IMR-90 (cell line): ENCODE data around the gene RDH16. TPM values are rescaled to one million over a fixed set of nuclear protein-coding genes. Genes with fewer than 3 reads are reported as not detected.

Experiments used
- ATAC-seq: fragments of 200-7000 bp; cut with Tn5 transposase; 2 replicates; pipeline ENCODE4 v1.9.1; 2020; ENCODE audit warnings: low read depth, mild to moderate bottlenecking, moderate library complexity
- BruUV-seq: library from RNA; stranded (reverse); fragments of 400-500 nt; replicated peaks from 2 replicates; lab custom pipeline; 2021; lab: Mats Ljungman, UMichigan
- CTCF ChIA-PET: fragments of 300-600 bp; formaldehyde crosslinking; extraction: SDS; loops from one replicate; lab custom pipeline; 2021; ENCODE audit warnings: antibody characterized with exemption; lab: Yijun Ruan, JAX
- POLR2A ChIA-PET: fragments of 300-600 bp; sonication (Branson Sonifier 250); formaldehyde crosslinking; loops from one replicate; lab custom pipeline; 2022; ENCODE audit warnings: antibody characterized with exemption; ENCODE audit not compliant: unreplicated experiment; lab: Charles Lee
- DNase-seq: peaks from one replicate; pipeline ENCODE4 v3.0.0; 2013
- H2AFZ ChIP-seq: replicated peaks from 2 replicates; pipeline ENCODE3; 2013; ENCODE audit warnings: low read length, mild to moderate bottlenecking; ENCODE audit not compliant: poor library complexity
- H2AK5ac ChIP-seq: 2 replicates; pipeline ENCODE4 v1.6.1; 2013; ENCODE audit warnings: low read depth, low read length, inconsistent platforms
- H2AK9ac ChIP-seq: replicated peaks from 2 replicates; pipeline ENCODE3; 2013; ENCODE audit warnings: mild to moderate bottlenecking, low read depth, low read length, moderate library complexity; ENCODE audit not compliant: poor library complexity
- H2BK120ac ChIP-seq: 2 replicates; pipeline ENCODE4 v1.6.1; 2013; ENCODE audit warnings: low read depth, low read length, inconsistent platforms
- H2BK15ac ChIP-seq: 3 replicates; pipeline ENCODE4 v1.6.1; 2013; ENCODE audit warnings: low read depth, low read length, inconsistent platforms
- H2BK20ac ChIP-seq: 2 replicates; pipeline ENCODE4 v1.6.1; 2013; ENCODE audit warnings: low read depth, mild to moderate bottlenecking, inconsistent platforms, low read length, moderate library complexity
- H2BK5ac ChIP-seq: 2 replicates; pipeline ENCODE4 v1.6.1; 2013; ENCODE audit warnings: mild to moderate bottlenecking, low read depth, low read length, inconsistent platforms; ENCODE audit not compliant: poor library complexity, severe bottlenecking
- H3K14ac ChIP-seq: replicated peaks from 2 replicates; pipeline ENCODE4 v1.6.1; 2013; ENCODE audit warnings: low read depth, low read length, inconsistent platforms
- H3K18ac ChIP-seq: 2 replicates; pipeline ENCODE4 v1.6.1; 2013; ENCODE audit warnings: low read depth, low read length, control low read depth
- H3K23ac ChIP-seq: 2 replicates; pipeline ENCODE4 v1.6.1; 2013; ENCODE audit warnings: low read depth, low read length, inconsistent platforms
- H3K27ac ChIP-seq: 2 replicates; pipeline ENCODE4 v1.5.1; 2013; ENCODE audit warnings: mild to moderate bottlenecking, control low read depth, low read length; ENCODE audit not compliant: insufficient read depth
- H3K27me3 ChIP-seq: 2 replicates; pipeline ENCODE4 v1.6.1; 2013; ENCODE audit warnings: low read length; ENCODE audit not compliant: control insufficient read depth, insufficient read depth
- H3K36me3 ChIP-seq: 2 replicates; pipeline ENCODE4 v1.6.1; 2013; ENCODE audit warnings: low read length, mixed read lengths; ENCODE audit not compliant: control insufficient read depth, insufficient read depth
- H3K4ac ChIP-seq: 2 replicates; pipeline ENCODE4 v1.6.1; 2013; ENCODE audit warnings: low read depth, low read length, inconsistent platforms
- H3K4me1 ChIP-seq: 2 replicates; pipeline ENCODE4 v1.6.1; 2013; ENCODE audit warnings: low read length, mixed read lengths; ENCODE audit not compliant: control insufficient read depth, insufficient read depth
- H3K4me2 ChIP-seq: 2 replicates; pipeline ENCODE4 v1.6.1; 2013; ENCODE audit warnings: low read depth, mild to moderate bottlenecking, control low read depth, low read length, moderate library complexity
- H3K4me3 ChIP-seq: 2 replicates; pipeline ENCODE4 v1.5.1; 2013; ENCODE audit warnings: low read depth, mild to moderate bottlenecking, control low read depth, low read length, moderate library complexity; ENCODE audit not compliant: insufficient read depth
- H3K56ac ChIP-seq: 2 replicates; pipeline ENCODE4 v1.6.1; 2013; ENCODE audit warnings: low read length, inconsistent platforms; ENCODE audit not compliant: insufficient read depth; ENCODE audit errors: extremely low read depth
- H3K79me1 ChIP-seq, 2 experiments: 2 replicates each; pipeline ENCODE4 v1.6.1; 2013; ENCODE audit warnings: low read length in 2 of 2, inconsistent platforms in 1 of 2, low read depth in 1 of 2
- H3K9ac ChIP-seq: 2 replicates; pipeline ENCODE4 v1.6.1; 2013; ENCODE audit warnings: low read depth, low read length, control low read depth
- H3K9me1 ChIP-seq: 2 replicates; pipeline ENCODE4 v1.6.1; 2013; ENCODE audit warnings: low read length, inconsistent platforms; ENCODE audit not compliant: insufficient read depth
- H3K9me3 ChIP-seq: 2 replicates; pipeline ENCODE4 v1.6.1; 2013; ENCODE audit warnings: low read length; ENCODE audit not compliant: control insufficient read depth, insufficient read depth
- H4K20me1 ChIP-seq: 2 replicates; pipeline ENCODE4 v1.6.1; 2013; ENCODE audit warnings: low read length, inconsistent platforms; ENCODE audit not compliant: insufficient read depth
- H4K5ac ChIP-seq: 2 replicates; pipeline ENCODE4 v1.6.1; 2013; ENCODE audit warnings: mild to moderate bottlenecking, low read depth, low read length, control low read depth
- H4K8ac ChIP-seq, 2 experiments: 2 replicates each; pipeline ENCODE4 v1.6.1; 2013; ENCODE audit warnings: low read depth in 2 of 2, low read length in 2 of 2, control low read depth in 1 of 2, inconsistent platforms in 1 of 2
- H4K91ac ChIP-seq: 2 replicates; pipeline ENCODE4 v1.6.1; 2013; ENCODE audit warnings: low read depth, low read length, inconsistent platforms; ENCODE audit not compliant: insufficient read depth
- BHLHE40 ChIP-seq: fragments of 150-350 bp; IDR thresholded peaks from 2 replicates; pipeline ENCODE4 v1.6.1; 2016; ENCODE audit warnings: mild to moderate bottlenecking, low read depth, low read length
- CEBPB ChIP-seq: IDR thresholded peaks from 2 replicates; pipeline ENCODE4 v1.6.1; 2012; ENCODE audit warnings: low read depth, low read length, improper control_type of control experiment
- CHD1 ChIP-seq: IDR thresholded peaks from 2 replicates; pipeline ENCODE4 v1.6.1; 2012; ENCODE audit warnings: low read depth, low read length, improper control_type of control experiment
- ELK1 ChIP-seq: fragments of 150-350 bp; IDR thresholded peaks from 2 replicates; pipeline ENCODE4 v1.6.1; 2016; ENCODE audit warnings: low read depth, mild to moderate bottlenecking, low read length, moderate library complexity, borderline replicate concordance
- MXI1 ChIP-seq: IDR thresholded peaks from 2 replicates; pipeline ENCODE4 v1.6.1; 2012; ENCODE audit warnings: low read depth, mild to moderate bottlenecking, low read length, moderate library complexity, borderline replicate concordance
- WGBS, 2 experiments: methylation state at CpG; one replicate each; pipeline versions ENCODE4 v1.1.5 to v1.1.7; 2013; ENCODE audit warnings: missing lambda C conversion rate in 2 of 2; ENCODE audit not compliant: insufficient read length in 1 of 2; ENCODE audit errors: extremely low coverage in 2 of 2; 5-methylcytosine and 5-hydroxymethylcytosine counted together
- dilution Hi-C: fragments of 300-500 bp; cut with HindIII; formaldehyde crosslinking; loops from one replicate; pipeline ENCODE4 v1.14.3; 2018; ENCODE audit warnings: low sequenced_read_pairs; ENCODE audit not compliant: unreplicated experiment
- in situ Hi-C: fragments of 300-500 bp; cut with MboI; formaldehyde crosslinking; loops from 3 replicates; pipeline ENCODE4 v1.14.3; 2019; ENCODE audit warnings: low sequenced_read_pairs, inconsistent platforms, mixed read lengths
- intact Hi-C: fragments of 100-400 bp; cut with micrococcal nuclease; formaldehyde crosslinking; loops from 2 replicates; pipeline ENCODE4 v1.10.0; 2022
- polyA plus RNA-seq, 3 experiments: library from polyadenylated mRNA; depleted of rRNA; stranded (reverse); fragments of >200 nt; gene quantifications; 2 replicates each; pipeline ENCODE4 v1.2.3, GENCODE V29; 2012; ENCODE audit warnings: low replicate concordance in 1 of 3
- total RNA-seq: library from RNA; depleted of rRNA; stranded (reverse); fragments of >200 nt; gene quantifications from 2 replicates; pipeline ENCODE4 v1.2.3, GENCODE V29; 2012

The RDH16 gene
- total and polyA plus RNA-seq, 2 of the 4 experiments (the other 2 are of a cell fraction) = not detected

GRCh38 chr12:56980941-56981530, 23.6 kb upstream of the RDH16 start:
- ChIA-PET POLR2A (no interaction called here), CTCF (no interaction called here)
- H2AK9ac ChIP-seq = no peak overlapping the region
- no peak overlapping the region for H3K23ac ChIP-seq
- no peak overlapping the region for H2BK5ac ChIP-seq
- H4K8ac ChIP-seq = no peak overlapping the region
- no peaks in the 10 kb centered on the region for H3K9me1 ChIP-seq
- H3K36me3 ChIP-seq = no peaks in the 10 kb centered on the region
- no peak for TF ChIP-seq BHLHE40
- no peak for TF ChIP-seq ELK1
- no peak for TF ChIP-seq MXI1
- no peak for TF ChIP-seq CEBPB
- TF ChIP-seq CHD1 = no peak
- H3K56ac ChIP-seq = no peak overlapping the region
- intact Hi-C loops (no loop called here), in situ Hi-C loops (loop anchor here (25.0 kb wide), 1 partner anchor 469 kb away; the partner anchor contains the start of gene RBMS2), dilution Hi-C loops (no loop called here)
- H3K9me3 ChIP-seq = no peaks in the 10 kb centered on the region
- H3K14ac ChIP-seq = no peak overlapping the region
- no TSS peak for BruUV-seq
- no peak for ATAC-seq
- H3K4me1 ChIP-seq = no peaks in the 10 kb centered on the region
- H3K9ac ChIP-seq = no peak overlapping the region
- H3K18ac ChIP-seq = no peak overlapping the region
- no peak overlapping the region for H2BK120ac ChIP-seq
- no peak overlapping the region for H3K4me2 ChIP-seq
- H2BK15ac ChIP-seq = no peak overlapping the region
- H3K4me3 ChIP-seq = no peak overlapping the region
- no peak for DNase-seq
- H2AK5ac ChIP-seq = no peak overlapping the region
- no peaks in the 10 kb centered on the region for H3K79me1 ChIP-seq
- H4K20me1 ChIP-seq = no peaks in the 10 kb centered on the region
- no CpG with 5 or more reads among the region's 4 CpGs for WGBS, 2 experiments
- H3K4ac ChIP-seq = no peak overlapping the region
- no peak overlapping the region for H4K91ac ChIP-seq
- no peak overlapping the region for H2AFZ ChIP-seq
- no peak overlapping the region for H2BK20ac ChIP-seq
- no peak overlapping the region for H3K27ac ChIP-seq
- H4K5ac ChIP-seq = no peak overlapping the region
- H3K27me3 ChIP-seq = peaks cover 6% of the 10 kb centered on the region; the same call in 1 of the 2 replicates
